Cardiac fibroblast (primary cell): ENCODE data around the gene PRPS1L1.

Experiments used
- DNase-seq, 2 donors: peaks; one replicate each; pipeline versions ENCODE4 v3.0.0 to v3.0.0-alpha.2; 2010; ENCODE audit warnings: low read depth in 2 of 2
- H3K4me3 ChIP-seq, 2 donors: replicated peaks in 1 of 2; 1 replicate in 1 of 2; 2 replicates in 1 of 2; pipeline ENCODE4 v1.5.1; 2011; ENCODE audit warnings: low read depth in 2 of 2, low read length in 2 of 2, mild to moderate bottlenecking in 2 of 2, moderate library complexity in 1 of 2
- TF ChIP-seq, protein P1 (sequence below): IDR thresholded peaks from one replicate; pipeline ENCODE4 v1.5.1; 2011; ENCODE audit warnings: low read depth, mild to moderate bottlenecking, low read length, inconsistent platforms

The PRPS1L1 gene

DNA sequence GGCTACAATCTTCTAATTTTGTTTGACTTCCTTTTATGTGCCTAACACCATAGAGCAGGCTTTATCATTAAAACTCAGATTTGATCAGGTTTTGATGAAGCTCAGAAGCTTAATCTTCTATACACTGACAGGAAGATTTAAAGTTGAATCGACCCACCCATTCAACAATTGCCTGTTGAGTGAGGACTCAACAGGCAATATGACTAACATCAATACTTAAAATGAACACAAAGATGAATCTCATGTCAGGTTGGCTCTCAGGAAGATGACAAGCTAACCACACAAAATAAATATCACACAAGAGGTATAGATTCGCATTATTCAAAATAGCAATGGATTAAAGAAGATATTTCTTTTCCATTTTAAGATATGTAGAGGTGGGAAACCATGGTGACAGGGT, 50.7 kb downstream of the PRPS1L1 start:
- TF ChIP-seq, protein P1, sequence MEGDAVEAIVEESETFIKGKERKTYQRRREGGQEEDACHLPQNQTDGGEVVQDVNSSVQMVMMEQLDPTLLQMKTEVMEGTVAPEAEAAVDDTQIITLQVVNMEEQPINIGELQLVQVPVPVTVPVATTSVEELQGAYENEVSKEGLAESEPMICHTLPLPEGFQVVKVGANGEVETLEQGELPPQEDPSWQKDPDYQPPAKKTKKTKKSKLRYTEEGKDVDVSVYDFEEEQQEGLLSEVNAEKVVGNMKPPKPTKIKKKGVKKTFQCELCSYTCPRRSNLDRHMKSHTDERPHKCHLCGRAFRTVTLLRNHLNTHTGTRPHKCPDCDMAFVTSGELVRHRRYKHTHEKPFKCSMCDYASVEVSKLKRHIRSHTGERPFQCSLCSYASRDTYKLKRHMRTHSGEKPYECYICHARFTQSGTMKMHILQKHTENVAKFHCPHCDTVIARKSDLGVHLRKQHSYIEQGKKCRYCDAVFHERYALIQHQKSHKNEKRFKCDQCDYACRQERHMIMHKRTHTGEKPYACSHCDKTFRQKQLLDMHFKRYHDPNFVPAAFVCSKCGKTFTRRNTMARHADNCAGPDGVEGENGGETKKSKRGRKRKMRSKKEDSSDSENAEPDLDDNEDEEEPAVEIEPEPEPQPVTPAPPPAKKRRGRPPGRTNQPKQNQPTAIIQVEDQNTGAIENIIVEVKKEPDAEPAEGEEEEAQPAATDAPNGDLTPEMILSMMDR, result no peak
- H3K4me3 ChIP-seq, result no peak overlapping the region
- no peak for DNase-seq
